Neural progenitor cell (in vitro differentiated cells): ENCODE measurements around the gene XRCC1.

ENCODE experiments used
- EZH2 ChIP-seq: fragments of 200-600 bp; sonication (generic); IDR thresholded peaks from 2 replicates; pipeline ENCODE4 v1.6.1; 2017; ENCODE audit warnings: antibody characterized with exemption, mild to moderate bottlenecking, moderate library complexity
- EZH2phosphoT487 ChIP-seq: fragments of 200-600 bp; sonication (generic); IDR thresholded peaks from 2 replicates; pipeline ENCODE4 v1.6.1; 2017; ENCODE audit warnings: antibody characterized with exemption
- TF ChIP-seq, protein P1 (sequence below): fragments of 200-600 bp; sonication (generic); IDR thresholded peaks from 2 replicates; pipeline ENCODE4 v1.5.1; 2017; ENCODE audit warnings: antibody characterized with exemption, mild to moderate bottlenecking

- TF ChIP-seq, protein P1, sequence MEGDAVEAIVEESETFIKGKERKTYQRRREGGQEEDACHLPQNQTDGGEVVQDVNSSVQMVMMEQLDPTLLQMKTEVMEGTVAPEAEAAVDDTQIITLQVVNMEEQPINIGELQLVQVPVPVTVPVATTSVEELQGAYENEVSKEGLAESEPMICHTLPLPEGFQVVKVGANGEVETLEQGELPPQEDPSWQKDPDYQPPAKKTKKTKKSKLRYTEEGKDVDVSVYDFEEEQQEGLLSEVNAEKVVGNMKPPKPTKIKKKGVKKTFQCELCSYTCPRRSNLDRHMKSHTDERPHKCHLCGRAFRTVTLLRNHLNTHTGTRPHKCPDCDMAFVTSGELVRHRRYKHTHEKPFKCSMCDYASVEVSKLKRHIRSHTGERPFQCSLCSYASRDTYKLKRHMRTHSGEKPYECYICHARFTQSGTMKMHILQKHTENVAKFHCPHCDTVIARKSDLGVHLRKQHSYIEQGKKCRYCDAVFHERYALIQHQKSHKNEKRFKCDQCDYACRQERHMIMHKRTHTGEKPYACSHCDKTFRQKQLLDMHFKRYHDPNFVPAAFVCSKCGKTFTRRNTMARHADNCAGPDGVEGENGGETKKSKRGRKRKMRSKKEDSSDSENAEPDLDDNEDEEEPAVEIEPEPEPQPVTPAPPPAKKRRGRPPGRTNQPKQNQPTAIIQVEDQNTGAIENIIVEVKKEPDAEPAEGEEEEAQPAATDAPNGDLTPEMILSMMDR: no peak
- no peak for TF ChIP-seq EZH2
- no peak for TF ChIP-seq EZH2phosphoT487
These were observed 72.8 kb downstream of the XRCC1 start for GRCh38 chr19:43502419-43502976.
